ENCODE measurements around the gene DLX3.

Gene DLX3

DNA sequence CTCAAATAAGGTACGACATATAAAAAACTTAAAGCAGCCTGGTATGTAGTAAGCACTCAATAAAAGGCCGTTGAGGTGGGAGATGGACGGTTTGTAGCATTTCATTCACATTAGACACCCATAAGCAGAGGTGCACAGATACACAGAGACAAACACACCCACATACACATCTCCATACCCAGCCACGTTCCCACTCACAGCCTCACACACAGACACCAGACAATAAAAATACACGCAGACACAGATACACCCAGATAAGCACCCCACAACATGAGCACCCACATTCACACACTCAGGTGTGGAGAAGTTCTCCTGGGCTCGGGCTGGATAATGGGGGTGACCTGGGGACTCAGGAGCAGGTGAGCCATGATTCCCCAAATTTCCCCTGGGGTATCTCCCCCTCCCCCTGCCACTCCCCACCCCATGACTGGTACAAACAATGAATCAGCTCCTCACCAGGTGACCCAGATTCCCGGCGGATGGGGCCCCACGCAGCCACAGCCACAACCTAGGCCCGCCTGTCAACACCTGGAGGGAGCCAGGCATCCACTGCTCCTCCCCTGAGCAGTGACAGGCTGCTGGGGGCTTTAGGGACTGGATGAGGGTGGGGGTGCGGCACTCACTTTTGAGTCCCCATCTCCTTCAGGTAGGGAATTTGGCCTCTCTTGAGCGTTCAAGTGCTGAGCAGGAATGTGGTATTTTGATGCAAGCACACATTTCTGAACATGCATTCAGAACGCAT lies 2.7 kb downstream of the DLX3 start:
- DNase-seq = no peak

DNA sequence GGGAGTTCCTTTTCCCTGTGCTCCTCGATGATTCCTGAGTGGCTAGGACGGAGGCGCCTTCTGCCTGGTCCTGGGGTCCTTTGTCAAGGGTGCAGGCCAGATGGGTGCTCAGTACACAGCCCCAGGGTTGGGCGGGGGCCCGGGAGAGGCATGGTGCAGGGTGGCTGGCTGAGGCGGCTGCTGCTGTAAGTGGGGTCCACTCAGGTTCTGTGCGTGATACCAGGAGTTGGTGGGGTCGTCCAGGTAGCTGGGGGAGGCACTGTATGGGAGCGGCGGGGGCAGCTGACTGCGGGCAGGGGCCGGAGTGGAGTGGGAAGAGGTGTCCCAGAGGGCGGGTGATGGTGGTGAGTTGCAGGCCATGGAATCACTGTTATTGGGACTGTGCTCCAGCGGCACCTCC lies 3.6 kb downstream of the DLX3 start:
- no peak for DNase-seq

DNA sequence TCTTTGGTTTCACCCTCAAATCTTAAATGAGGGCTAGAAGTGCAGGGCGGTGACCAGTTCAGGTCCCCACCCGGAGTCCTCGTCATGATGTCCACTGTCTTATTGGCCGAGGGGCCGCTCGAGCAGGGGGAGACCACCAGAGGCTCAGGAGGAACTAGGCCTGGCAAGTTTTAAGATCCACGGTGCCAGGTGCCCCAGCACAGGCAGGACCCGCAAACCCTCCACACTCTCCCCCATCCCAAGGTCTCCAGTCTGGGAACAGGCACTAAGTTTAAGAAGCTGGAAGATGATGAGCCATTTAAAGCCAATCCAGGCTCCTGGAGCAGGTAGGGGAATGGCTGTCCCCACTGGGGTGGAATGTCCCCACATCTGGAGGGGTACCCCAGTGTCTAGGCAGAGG lies 4.1 kb downstream of the DLX3 start:
- no peak for DNase-seq

DNA sequence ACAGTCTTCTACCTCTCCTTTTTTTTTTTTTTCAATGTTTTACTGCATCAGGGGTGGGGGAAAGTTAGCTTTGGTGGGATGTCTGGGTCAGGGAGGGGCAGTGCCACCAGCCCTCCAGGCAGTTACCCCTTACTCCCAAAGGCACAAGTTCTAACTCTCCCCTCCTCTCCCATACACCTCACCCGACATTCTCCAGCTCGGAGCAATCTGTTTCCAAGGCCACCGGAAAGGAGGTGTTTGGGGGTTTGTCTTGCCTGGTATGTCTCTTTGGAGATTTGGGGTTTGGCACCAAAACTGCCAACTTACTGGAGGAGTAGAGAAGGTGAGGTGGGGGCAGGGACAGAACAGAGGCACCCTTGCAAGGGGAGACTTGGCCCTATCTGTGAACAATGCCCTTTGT lies 4.7 kb downstream of the DLX3 start:
- no peak for DNase-seq

DNA sequence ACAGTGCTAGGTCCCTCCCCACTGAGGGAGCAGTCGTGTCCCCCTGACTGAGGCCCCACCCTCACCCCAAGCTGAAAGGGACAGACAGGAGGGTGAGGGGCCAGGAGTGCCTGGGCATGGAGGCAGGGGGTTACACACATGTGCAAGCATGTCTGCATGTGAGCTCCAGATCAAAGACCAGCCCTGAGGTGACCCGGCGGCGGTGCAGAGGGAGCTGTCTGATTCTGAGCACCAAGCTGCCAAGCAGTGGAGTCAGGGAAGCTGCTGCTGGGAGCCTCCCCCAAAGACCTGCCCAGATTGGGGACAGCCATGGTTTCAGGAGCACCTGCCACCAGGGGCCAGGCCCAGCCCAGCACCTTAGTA lies 5.5 kb downstream of the DLX3 start:
- DNase-seq = no peak

DNA sequence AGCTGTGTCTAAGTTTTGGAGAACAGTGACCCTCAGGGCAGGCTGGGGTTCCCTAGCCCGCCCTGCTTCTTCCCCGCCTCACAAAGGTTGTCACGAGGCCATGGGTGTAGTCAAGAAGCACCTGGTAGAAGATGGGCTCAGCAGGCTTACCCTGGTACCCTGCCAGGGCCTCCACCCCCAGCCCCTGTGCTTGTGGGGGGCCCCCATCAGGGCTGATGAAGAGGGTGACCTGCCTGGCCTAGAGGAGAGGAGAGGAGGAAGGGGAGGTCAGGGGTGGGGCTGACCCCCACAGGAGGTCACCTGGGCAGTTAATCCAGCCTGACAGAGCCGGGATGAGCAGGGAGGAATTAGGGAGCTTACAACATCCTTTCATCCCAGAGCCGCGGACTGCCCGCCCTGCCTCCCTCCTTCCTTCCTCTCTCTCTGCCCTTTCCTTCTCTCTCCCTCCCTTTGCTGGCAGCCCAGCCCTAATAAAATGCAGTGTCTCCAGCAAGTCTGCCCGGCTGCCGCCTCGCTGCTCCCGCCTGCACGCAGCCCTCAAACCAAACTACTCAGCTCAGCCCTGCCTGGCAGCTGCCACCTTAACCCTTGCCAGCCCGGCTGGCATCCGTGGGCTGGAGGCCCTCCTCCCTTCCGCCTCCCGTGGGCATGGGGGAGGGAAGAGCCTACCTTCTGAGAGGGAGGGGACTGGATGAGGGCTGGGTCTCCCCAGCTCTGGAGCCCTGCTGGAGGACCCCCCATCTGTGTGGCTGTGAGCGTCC lies 7.2 kb downstream of the DLX3 start:
- DNase-seq = peak; percentile 72 to 83

DNA sequence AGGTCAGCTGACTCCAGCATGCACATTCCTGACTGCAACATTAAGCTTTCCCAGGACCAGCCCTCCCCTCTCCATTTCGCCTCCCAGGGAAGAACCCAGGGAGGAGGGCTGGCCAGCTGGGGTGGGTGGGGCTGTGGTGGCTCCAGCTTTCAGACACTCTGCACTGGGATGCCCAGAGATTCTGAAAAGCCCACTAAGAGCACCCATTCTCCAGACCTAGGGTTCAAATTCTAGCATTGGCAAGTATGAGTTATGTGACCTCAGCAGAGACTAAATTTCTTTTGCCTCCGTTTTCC lies 7.8 kb downstream of the DLX3 start:
- no peak for DNase-seq

DNA sequence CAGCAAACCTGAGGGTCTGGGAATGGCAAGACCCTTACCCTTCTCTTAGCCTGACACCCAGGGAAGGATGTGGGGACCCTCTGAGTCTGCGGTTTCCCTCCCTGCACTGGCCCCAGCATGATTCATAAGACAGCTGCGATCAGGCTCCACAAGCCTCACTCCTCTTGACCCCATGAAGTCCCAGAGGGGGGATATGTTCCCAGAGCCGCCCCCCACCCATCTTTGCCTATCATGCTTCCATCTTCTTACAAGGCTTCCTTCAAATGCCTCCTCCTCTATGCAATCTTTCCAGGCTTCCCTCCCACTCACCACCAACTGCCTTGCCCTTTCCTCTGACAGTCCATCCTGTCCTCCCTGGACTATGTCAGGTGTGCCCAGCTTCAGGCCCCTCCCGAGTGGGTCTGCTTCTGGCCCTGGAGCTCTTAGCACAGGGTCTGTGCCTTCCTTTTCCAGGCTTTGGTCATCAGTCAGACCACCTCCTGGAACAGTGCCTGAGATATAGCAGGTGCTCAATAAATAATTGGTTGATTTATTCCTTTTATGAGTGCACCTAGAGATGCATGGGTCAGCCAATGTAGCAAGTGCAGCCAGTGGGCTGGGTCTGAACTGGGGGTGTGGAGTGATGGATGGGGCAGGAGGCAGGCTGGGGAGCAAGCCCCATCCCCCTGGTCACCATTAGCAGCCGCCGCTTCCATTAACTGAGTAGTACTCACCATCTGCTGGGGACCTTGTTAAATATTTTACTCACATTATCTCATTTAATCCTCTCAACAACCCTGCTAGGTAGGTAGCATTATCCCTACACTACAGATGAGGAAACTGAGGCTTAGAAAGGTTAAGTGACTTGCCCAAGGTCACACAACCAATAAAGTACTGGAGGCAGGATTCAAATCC lies 8.4 kb downstream of the DLX3 start:
- no peak for DNase-seq

DNA sequence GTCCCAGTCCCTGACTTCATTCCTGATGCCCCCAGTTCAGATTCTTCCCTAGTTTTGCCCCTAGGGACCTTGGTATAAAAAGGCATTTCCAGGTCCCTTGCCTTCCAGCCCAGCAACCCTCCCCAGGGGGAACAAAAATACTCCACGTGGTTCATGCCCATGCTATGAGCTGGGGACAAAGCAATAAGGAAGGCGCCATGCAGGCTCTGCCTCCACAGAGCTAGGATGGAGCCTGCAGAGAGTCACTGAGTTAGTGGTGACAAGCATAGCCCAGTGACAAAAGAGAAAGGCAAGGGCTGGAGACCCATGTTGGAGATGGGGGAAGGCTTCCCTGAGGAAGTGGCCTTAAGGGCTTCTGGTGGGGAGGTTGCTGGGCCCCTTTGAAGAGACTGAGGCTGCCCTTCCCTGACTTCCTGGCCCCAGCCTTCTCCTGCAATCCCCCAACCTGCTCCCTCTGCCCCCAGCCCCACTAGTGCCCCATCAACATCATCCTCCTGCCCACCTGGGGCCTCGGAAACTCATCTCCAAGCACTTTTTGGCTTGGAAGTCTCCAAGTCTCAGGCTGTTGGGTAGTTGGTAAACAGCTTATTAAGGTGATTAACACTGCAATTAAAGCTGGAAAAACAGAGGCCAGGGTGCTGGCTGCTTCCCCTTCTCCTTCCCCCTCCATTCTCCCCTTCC lies 9.6 kb downstream of the DLX3 start:
- no peak for DNase-seq

DNA sequence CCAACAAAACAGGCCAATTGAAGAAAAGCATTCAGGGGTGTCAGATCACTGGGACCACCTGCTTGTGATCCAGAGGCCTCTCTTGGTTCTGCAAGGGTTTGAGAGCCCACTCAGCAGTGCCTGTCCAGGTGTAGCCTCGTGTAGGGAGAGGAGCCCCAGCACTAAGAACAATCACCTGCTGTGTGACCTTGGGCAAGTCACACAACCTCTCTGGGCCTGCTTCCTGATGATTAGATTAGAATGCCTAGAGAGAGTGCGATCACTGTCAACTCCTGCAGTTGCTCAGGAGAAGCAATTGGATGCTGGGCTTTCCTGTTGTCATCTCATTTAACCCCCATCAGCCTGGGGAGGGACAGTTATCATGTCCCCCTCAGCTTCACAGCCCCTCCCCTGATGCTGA lies 10.2 kb downstream of the DLX3 start:
- no peak for DNase-seq

DNA sequence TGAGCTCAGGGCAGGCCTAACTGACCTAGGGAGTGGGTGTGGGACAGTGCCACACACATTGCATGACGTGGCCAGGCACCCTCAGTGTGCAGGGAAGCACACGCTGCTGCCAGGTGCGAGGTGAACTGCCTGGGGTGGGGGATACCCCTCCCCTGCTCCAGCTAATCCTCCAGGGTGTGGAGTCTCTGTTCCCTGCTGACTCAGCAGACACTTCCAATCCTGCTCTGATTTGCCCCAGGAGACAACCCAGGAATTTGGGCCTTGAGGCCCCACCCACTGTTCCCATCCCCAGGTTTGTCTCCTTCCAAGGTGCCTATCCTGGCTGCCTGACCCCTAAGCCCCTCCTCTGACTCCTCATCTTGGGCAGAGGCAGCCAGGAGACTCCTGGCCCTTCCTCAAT lies 10.7 kb downstream of the DLX3 start:
- no peak for DNase-seq

DNA sequence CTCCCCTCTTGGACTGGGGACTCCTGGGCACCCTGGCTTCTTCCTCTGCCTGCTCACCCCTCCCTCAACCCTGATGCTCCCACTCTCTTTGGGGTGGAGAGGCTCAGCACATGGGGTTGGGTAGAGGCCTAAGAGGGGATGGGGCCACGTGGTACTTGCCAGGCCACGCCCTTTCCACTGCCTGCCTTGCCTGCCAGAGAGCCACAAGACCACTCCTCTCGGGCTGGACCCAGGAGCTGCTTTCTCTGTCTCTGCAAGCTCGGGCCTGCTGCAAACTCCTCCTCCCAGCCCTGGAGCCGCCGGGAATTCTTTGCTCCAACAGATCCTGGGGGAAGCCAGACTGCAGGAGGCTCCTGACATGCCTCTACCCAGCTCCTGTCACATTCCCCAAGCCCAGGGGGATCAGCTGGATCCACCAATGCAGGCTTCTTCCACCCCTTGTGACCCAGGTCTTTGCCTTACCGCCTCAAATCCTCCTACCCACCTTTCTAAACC lies 14.3 kb downstream of the DLX3 start:
- peak; percentile 79 to 80 for DNase-seq

DNA sequence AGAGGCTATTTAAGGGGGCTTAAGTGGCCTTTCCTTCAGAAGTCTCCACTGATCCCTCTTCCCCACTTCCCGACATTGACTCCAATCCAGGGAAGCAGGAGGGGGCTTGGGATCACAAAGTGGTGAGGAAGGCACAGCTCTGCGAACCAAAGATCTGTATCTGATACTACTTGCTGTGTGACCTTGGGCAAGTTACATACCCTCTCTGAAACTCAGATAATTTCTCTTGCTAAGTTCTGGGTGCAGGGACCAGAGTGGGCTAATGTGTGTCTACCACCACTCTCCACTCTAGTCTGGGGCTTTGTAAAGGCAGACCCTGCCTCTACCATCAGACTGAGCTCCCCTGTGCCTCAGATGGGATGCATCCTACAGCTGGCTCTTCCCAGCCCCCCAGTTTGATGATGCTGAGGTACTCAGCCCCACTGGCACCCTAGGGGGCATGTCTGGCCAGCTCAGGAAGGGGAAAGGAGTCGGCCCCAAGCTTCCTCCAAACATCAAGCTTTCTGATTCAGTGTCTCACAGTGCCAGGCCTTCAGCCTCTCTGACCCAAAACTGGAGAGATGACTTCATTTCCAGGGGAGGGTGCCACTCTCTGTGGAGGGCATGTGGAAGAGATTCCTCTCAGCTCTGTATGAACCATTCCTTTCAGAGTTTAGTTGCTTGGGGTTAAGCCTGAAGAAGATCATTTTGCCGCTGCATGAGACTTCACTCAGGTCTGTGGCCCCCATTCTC lies 15.1 kb downstream of the DLX3 start:
- no peak for DNase-seq

DNA sequence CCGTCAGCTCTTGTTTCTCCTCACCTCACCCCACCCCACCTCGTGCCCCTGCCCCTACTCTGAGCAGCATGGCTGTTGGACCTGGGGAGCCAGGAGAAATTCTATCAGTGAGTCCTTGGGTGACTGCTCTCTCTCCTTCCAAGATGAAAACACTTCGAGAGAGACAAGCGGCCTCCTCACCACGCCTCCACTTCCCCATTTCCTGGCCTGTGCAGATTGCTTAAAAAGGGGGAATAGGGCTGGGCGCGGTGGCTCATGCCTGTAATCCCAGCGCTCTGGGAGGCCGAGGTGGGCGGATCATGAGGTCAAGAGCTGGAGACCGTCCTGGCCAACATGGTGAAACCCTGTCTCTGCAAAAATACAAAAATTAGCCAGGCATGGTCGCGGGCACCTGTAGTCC lies 16.5 kb downstream of the DLX3 start:
- DNase-seq = no peak

DNA sequence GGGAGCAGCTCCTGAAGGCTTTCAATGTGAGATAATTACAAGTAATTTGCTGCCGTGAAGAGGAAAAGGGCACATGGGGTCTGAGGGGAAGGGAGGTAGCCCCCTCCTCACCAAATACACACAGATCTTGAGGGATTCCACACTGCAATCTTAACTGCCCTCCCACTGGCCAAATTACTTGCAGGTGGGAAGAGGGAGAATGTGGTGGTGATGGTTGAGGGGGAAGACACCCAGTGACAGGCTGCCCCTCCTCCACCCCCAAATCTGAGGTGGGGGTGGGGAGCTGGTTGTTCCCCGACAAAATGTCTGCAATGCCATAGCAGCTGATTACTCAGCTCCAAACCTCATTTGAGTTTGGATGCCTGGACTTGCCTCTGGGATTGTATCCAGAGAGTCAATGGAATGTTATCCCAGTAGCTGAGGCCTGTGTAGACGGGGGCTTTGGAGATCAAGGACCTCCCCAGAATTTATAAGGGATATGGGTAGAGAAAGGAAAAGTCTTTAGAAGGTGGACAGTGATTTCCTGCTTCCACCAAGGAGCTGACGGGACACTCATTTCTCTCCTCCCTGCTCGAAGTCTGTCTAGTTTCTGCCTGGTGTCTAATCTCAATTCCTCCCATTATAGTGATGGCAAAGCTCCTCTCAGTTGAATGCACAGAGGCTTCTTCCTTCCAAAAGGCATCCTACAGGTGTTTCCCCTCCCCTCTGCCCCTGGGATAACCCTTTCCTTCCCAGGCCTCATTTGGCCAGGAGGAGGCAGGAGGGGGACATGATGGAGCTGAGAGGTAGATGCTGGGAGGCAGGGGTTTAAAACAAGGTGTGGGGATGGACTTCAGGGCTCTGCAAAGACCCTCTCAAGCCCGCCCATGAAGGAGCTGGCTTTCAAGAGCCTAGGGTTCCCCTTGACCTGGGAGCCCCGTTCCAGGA lies 17.3 kb downstream of the DLX3 start:
- no peak for DNase-seq

DNA sequence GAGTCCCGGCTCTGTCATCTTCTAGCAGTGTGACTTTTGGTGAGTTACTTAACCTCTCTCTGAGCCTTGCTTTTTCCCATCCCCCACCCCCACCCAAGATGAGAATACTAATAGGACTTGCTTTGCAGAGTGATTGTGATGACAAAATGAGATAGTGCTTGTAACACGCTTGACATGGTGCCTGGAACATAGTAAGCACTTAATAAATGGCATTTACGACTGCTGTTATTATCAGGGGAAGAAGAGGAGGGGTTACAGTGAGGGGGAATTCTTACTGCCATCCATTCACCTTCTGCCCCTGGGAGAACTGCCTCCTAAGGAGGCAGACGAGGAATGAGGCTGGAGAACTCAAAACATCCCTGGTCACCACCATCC lies 18.2 kb downstream of the DLX3 start:
- no peak for DNase-seq

DNA sequence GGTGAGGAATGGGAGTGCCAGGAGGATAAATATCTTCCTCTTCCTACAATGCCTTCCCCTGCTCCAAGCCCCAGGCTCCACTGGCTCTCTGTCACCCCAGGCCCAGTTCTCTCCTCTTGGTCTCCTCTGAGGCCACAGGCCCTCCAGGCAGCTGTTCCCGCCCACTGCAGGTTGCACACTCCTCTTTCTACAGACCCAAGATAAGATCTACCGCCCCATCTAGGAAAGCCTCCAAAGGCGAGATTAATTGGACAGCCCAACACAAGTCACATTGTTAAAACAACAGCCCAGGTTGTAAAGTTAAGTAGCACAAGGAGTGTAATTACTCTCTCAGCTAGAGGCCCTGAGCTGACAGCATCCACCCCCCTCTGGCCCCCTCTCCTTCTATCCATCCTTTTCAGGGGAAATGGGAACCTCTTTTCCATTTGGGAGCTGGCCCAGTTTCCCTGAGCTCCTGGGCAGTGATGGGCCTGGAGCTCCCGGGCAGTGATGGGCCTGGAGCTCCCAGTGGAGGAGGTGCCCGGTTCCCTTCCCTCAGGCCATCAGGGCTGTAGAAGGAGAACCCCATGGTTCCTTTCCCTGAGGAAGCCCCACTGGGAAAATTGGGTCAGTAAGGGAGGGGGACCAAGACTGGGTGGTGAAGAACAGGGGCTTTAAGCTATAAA lies 18.7 kb downstream of the DLX3 start:
- DNase-seq = peak; percentile 29 to 60

DNA sequence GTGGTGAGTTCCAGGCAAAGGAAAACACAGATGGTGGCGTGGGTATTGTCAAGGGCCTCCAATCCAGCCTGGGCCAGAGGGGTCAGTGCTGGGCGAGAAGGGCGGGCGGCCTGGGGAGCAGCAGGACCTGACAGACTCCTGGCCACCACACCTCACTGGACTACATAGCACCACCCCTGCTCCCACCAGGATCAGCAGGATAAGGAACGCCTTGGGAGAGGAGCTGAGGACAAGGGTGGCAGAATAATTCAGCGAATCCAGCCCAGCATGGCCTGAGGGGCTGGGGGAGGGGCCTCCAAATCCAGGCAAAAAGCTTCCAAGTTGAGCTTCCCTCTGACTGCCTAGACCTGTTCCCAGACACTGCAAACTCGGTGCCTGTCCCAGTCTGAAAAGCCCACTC lies 19.5 kb downstream of the DLX3 start:
- DNase-seq = no peak

DNA sequence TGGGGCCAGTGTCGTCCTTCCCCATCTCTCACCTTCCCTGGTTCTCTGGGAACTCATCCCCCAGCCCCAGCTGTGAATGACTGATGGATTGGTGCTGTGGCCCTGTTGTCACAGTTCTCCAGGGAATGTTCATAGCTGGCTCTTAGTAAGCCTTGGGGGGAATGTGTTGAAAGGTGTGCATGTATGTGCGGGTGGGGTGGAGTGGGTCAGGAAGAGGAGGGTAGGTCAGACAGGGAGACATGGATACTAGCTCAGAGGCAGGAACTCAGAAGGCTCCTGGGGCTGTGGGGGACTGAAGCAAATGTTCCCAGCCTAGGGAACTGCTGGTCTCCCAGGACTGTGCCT lies 21.8 kb downstream of the DLX3 start:
- no peak for DNase-seq

DNA sequence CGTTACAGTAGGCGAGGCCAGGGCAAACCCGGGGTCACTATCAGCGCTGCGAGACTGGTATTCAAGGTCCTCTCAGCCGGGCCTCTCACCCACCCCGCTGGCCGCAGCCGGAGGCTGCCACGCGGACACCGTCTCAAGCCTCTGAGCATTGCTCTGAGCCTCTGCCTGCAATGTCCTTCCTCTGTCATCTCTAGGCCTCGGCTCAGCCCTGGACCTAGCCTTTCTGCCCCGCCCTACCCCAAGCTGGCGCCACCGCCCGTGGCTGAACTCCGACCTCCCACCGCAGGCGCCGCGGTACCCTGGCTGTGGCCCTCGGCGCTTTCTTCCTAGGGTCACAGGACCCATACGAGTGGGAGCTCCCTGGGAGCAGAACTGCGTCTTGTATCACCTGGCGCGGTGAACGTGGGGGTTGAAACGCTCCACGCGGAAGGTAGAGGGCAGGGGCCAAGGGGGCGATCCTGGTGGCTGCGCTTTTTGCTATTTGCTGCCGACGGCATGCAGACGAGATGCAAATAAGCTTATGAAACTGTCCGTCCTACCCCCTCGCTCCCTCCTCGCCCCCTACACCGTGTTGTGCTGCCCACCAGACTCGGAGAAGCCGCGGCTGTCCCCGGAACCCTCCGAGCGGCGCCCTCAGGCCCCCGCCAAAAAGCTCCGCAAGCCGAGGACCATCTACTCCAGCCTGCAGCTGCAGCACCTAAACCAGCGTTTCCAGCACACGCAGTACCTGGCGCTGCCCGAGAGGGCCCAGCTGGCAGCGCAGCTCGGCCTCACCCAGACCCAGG lies 22.3 kb downstream of the DLX3 start:
- DNase-seq = peak; percentile 23 to 78
